DMS114 treated with DMSO at 0.1 percent for 48 hours (cell line): Measurements from ENCODE around the gene GPLD1.
"Not testable (repeated sequence)": the region's sequence is repeated elsewhere in the genome, so short reads cannot be mapped to it uniquely, and the experiment has no call there.

ENCODE experiments used
- DNase-seq: peaks from one replicate; lab custom pipeline; 2025; ENCODE audit not compliant: unreplicated experiment; lab: John Stamatoyannopoulos, UW

GPLD1 gene

GRCh38 chr6:24385536-24386269, 103.7 kb downstream of the GPLD1 start:
- no peak for DNase-seq

GRCh38 chr6:24384369-24385130, 104.8 kb downstream of the GPLD1 start:
- not testable (repeated sequence) for DNase-seq

- not testable (repeated sequence) for DNase-seq
These were observed 106.4 kb downstream of the GPLD1 start for GRCh38 chr6:24382891-24383494.

- DNase-seq, result no peak
These were observed 107.2 kb downstream of the GPLD1 start for GRCh38 chr6:24382220-24382540.

- no peak for DNase-seq
These were observed 107.7 kb downstream of the GPLD1 start for GRCh38 chr6:24381476-24382219.

- DNase-seq, result no peak
These were observed 110.8 kb downstream of the GPLD1 start for GRCh38 chr6:24378473-24379097.
